DND-41 (cell line): ENCODE measurements around the gene AHRR.

ENCODE experiments used
- ATAC-seq: fragments of 200-7000 bp; cut with Tn5 transposase; 3 replicates; pipeline ENCODE4 v1.9.1; 2021; ENCODE audit warnings: low read depth; ENCODE audit not compliant: insufficient read depth
- DNase-seq: peaks from one replicate; pipeline ENCODE4 v3.0.0-alpha.2; 2020
- H2AFZ ChIP-seq: 2 replicates; pipeline ENCODE4 v1.6.0; 2012; ENCODE audit warnings: low read depth, low read length
- H3K27ac ChIP-seq: 2 replicates; pipeline ENCODE4 v1.5.1; 2012; ENCODE audit warnings: low read length, inconsistent platforms
- H3K27me3 ChIP-seq: fragments of 200-600 bp; sonication (generic); 2 replicates; pipeline ENCODE4 v1.6.0; 2012; ENCODE audit warnings: low read length, mild to moderate bottlenecking, inconsistent platforms; ENCODE audit not compliant: insufficient read depth, poor library complexity
- H3K36me3 ChIP-seq: 2 replicates; pipeline ENCODE4 v1.5.1; 2012; ENCODE audit warnings: low read length, inconsistent platforms; ENCODE audit not compliant: insufficient read depth
- H3K4me1 ChIP-seq: 2 replicates; pipeline ENCODE4 v1.5.1; 2012; ENCODE audit warnings: mild to moderate bottlenecking, low read length; ENCODE audit not compliant: insufficient read depth
- H3K4me2 ChIP-seq: 2 replicates; pipeline ENCODE4 v1.6.0; 2012; ENCODE audit warnings: mild to moderate bottlenecking, moderate library complexity, low read length, inconsistent platforms; ENCODE audit not compliant: insufficient read depth
- H3K4me3 ChIP-seq, 2 experiments: fragments of 200-600 bp in 1 of 2; shearing (Covaris generic) in 1 of 2; 2 replicates each; pipeline ENCODE4 v1.5.1; 2012 to 2016; ENCODE audit warnings: inconsistent platforms in 2 of 2, low read length in 2 of 2, mild to moderate bottlenecking in 2 of 2, low read depth in 1 of 2, moderate library complexity in 1 of 2
- H3K79me2 ChIP-seq: 2 replicates; pipeline ENCODE4 v1.6.0; 2012; ENCODE audit warnings: low read length, inconsistent platforms; ENCODE audit not compliant: insufficient read depth
- H3K9ac ChIP-seq: 2 replicates; pipeline ENCODE4 v1.6.0; 2012; ENCODE audit warnings: low read depth, mild to moderate bottlenecking, inconsistent platforms, low read length, moderate library complexity
- H3K9me3 ChIP-seq: 2 replicates; pipeline ENCODE4 v1.5.1; 2012; ENCODE audit warnings: low read length, moderate library complexity, mild to moderate bottlenecking, inconsistent platforms; ENCODE audit not compliant: insufficient read depth, severe bottlenecking
- H4K20me1 ChIP-seq: 2 replicates; pipeline ENCODE4 v1.6.0; 2012; ENCODE audit warnings: low read length; ENCODE audit not compliant: insufficient read depth
- CTCF ChIP-seq: IDR thresholded peaks from 2 replicates; pipeline ENCODE4 v1.5.1; 2012; ENCODE audit warnings: borderline replicate concordance, low read length, moderate library complexity, mild to moderate bottlenecking; ENCODE audit not compliant: poor library complexity, severe bottlenecking; ENCODE audit errors: extremely low read depth
- EZH2 ChIP-seq: IDR thresholded peaks from 3 replicates; pipeline ENCODE4 v1.6.1; 2012; ENCODE audit warnings: borderline replicate concordance, low read depth, mild to moderate bottlenecking, moderate library complexity, low read length, inconsistent platforms; ENCODE audit not compliant: severe bottlenecking

AHRR gene

GRCh38 chr5:326109-326508 is 4.6 kb downstream of the AHRR start:
- Histone ChIP-seq H3K79me2 (no peaks in the 10 kb centered on the region), H3K4me3 (no peak overlapping the region), H3K9me3 (no peaks in the 10 kb centered on the region), H3K9ac (no peak overlapping the region), H3K27me3 (no peaks in the 10 kb centered on the region), H4K20me1 (no peaks in the 10 kb centered on the region), H3K27ac (no peak overlapping the region), H3K4me1 (no peaks in the 10 kb centered on the region), H3K4me2 (no peak overlapping the region), H2AFZ (no peak overlapping the region), H3K36me3 (no peaks in the 10 kb centered on the region)
- DNase-seq = no peak
- TF ChIP-seq CTCF = no peak
- no peak for TF ChIP-seq EZH2
- no peak for ATAC-seq

- no peaks in the 10 kb centered on the region for H3K36me3 ChIP-seq
- H3K4me1 ChIP-seq = no peaks in the 10 kb centered on the region
- no peak overlapping the region for H3K27ac ChIP-seq
- ATAC-seq = no peak
- no peaks in the 10 kb centered on the region for H3K9me3 ChIP-seq
- no peak overlapping the region for H3K4me2 ChIP-seq
- H4K20me1 ChIP-seq = no peaks in the 10 kb centered on the region; the same call in 1 of the 2 replicates
- no peak for DNase-seq
- H3K79me2 ChIP-seq = no peaks in the 10 kb centered on the region
- H3K9ac ChIP-seq = no peak overlapping the region
- no peak overlapping the region for H3K4me3 ChIP-seq
- no peak overlapping the region for H2AFZ ChIP-seq
- TF ChIP-seq EZH2 (no peak), CTCF (no peak)
- no peaks in the 10 kb centered on the region for H3K27me3 ChIP-seq
Measured at GRCh38 chr5:329121-329735, 7.7 kb downstream of the AHRR start.

- ATAC-seq = no peak
Measured at GRCh38 chr5:329768-330167, 8.3 kb downstream of the AHRR start.

More at GRCh38 chr5:329768-330167, 8.3 kb downstream of the AHRR start:
- no peaks in the 10 kb centered on the region for H3K79me2 ChIP-seq
- H2AFZ ChIP-seq = no peak overlapping the region
- H3K27ac ChIP-seq = no peak overlapping the region
- DNase-seq = no peak
- no peaks in the 10 kb centered on the region for H3K36me3 ChIP-seq
- TF ChIP-seq CTCF (no peak), EZH2 (no peak)
- H3K4me1 ChIP-seq = no peaks in the 10 kb centered on the region
- no peak overlapping the region for H3K4me3 ChIP-seq
- H3K4me2 ChIP-seq = no peak overlapping the region
- no peak overlapping the region for H3K9ac ChIP-seq
- H4K20me1 ChIP-seq = no peaks in the 10 kb centered on the region; the same call in 1 of the 2 replicates
- H3K27me3 ChIP-seq = no peaks in the 10 kb centered on the region
- H3K9me3 ChIP-seq = no peaks in the 10 kb centered on the region
